GM18873 (cell line): ENCODE measurements around the gene AHDC1.
"Not testable (repeated sequence)": the region's sequence is repeated elsewhere in the genome, so short reads cannot be mapped to it uniquely, and the experiment has no call there.

ENCODE experiments used
- ATAC-seq: cut with Tn5 transposase; IDR thresholded peaks from one replicate; pipeline ENCODE4 v1.9.1; 2021; ENCODE audit warnings: mild to moderate bottlenecking, moderate library complexity, moderate number of reproducible peaks; ENCODE audit not compliant: unreplicated experiment, low FRiP score

Gene AHDC1

DNA sequence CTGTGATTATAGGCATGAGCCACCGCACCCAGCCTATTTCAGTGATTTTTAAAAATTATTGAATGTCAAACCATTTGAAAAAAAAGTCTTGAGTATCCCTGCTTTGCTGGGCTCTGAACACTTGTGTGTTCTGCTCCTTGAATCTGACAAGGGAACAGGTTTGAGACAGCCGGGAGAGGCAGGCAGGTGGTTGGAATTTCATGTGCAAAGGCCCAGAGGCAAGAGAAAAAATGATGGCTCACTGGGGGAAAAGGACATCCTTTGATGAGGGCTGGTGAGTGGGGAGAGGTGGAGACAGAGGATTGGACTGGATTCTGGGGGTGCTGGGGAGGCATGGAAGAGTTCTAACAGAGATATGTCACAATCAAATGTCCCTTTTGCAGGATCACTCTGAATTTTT lies 100.9 kb downstream of the AHDC1 start:
- ATAC-seq: no peak

DNA sequence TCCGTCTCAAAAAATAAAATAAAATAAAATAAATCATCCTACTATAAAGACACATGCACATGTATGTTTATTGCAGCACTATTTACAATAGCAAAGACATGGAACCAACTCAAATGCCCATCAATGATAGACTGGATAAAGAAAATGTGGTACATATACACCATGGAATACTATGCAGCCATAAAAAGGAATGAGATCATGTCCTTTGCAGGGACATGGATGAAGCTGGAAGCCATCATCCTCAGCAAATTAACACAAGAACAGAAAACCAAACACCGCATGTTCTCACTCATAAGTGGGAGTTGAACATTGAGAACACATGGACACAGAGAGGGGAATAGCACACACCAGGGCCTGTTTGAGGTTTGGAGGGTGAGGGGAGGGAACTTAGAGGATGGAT lies 102.8 kb downstream of the AHDC1 start:
- ATAC-seq: not testable (repeated sequence)

DNA sequence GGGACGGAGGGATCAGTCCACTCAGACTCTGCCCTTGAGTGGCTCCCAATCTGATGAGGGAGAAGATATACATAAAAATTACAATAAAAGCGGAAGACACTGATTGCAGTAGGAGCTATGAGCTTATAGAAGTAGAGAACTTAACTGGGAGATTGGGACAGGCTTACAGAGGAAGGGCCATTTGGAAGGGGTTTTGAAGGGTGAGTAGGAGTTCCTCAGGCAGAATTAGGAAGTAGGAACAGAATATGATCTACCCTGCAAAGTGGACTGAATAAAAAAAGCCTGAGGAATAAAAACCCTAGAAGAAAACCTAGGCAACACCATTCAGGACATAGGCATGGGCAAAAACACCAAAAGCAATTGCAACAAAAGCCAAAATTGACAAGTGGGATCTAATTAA lies 104.8 kb downstream of the AHDC1 start:
- no peak for ATAC-seq

DNA sequence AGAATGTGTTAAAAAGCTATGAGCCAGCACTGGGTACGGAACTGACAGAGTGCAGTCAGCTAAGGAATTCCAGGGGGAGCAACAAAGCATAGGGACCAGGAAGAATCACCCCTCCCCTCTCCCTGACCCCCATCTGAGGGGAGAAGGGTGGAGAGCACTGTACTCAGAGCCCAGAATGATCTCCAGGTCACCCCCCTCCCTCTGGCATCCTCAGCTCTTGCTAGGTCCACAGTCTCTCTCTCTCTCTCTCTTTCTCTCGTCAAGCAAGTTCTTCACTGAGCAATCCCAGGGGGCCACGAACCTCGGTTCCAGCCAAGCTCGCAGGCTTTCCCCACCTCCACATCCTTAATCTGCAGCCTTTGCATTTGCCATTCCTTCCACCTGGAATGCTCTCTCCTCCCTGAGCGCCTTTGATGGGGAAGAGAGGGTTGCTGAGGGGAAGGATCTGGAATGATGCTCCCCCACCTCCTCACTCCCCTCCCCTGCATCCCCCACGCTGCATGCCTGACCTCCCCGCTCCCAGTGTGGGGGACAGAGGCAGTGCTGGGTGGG lies 107.3 kb downstream of the AHDC1 start:
- ATAC-seq: no peak

DNA sequence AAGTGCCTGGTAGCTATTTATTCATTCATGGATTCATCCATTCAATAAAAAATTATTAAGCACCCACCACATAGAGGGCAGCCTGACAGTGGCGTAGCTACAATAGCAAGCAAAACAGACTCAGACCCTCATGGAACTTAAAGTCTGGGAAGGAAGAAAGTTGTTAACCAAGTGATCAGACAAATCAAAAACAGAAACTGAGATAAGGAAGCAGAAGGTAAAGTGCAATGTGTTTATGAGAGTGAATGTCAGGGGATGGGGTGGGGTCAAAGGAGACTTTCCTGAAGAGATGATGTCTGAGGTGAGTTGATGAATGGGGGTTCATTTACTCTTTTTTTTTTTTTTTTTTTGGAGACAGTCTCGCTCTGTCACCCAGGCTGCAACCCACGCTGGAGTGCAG lies 111.1 kb downstream of the AHDC1 start:
- no peak for ATAC-seq

DNA sequence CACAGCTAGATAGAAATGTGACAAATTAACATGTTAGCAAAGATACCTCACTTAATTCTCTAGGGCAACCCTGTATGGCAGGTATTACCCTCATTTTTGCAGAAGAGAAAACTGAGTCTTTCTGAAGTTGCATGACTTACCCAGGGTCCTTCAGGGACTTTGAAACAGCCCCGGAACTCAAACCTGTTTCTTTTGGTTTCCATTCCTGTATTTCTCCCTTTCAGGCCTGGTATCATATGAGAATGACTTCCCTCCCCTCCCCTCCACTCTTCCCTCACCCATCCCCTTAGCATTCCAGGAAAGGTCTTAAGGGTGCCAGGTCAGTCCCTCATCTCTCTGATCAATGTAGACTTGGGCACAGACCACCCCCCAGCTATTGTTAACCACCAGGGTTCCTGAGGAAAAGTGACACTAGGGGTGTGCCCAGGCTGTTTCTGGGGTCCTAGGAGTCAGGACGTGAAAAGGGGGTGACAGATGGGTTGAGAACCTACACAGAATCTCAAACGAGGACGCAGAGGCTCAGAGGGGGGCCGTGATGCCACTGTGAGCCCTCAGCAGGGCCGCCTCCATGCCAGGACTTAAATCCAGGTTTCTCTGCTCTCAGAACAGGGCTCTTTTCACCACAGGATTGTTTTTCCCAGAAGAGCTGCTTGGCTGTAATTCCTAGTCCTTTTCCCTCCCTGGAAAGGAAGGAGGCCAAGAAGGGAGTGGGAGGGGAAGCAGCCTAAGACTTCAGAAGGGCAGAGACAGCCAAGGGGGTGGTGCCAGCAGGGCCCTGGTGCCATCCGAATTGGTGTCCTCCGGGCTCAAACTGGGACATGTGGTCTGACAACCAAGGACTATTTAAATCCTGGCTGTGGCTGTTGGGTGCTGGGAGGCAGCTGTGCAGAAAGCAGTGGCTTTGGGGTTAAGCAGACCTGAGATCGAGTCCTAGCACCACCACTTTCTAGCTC lies 111.9 kb downstream of the AHDC1 start:
- no peak for ATAC-seq

DNA sequence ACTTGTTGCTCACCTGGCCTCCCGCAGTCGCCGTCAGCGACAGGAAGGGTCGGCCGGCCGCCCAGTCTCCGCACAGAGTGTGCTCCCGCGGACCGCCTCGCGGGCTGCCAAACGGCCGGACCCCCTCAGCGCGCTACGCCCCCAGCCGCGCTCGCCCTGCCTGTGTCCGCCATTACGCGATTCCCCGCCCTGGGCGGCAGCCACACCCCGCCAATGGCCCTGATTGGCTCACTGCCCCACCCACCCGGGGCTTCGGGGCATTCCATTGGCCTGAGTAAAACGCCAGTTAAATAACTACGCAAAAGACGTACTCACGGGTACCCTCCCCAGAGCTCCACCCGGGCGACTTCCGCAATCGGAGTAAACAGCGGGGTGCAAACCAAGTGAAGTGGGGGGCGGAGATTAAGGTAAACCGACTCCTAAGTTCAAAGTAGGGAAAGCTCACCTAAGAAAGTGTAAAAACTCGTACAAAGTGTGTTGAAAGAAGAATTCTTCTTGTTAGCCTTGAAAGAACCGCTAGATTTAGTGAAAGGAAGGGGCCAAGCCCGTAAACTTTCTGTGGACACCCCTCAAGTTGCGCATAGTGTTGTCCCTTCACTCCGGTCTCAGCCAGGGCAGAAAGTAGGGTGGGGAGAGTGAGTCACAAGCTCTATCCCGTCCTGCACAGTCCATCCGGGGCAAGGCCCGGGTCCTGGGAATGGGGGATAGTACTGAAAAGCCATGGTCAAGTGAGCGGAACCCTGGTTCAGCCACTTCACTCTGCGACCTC lies 113.8 kb downstream of the AHDC1 start, which contains the start of gene WASF2:
Gene WASF2 (minus strand): TSS at position 195 of the 769 bp plus-strand sequence. CDS start 61,277 bp downstream, outside the sequence.
- peak; percentile 84 for ATAC-seq

DNA sequence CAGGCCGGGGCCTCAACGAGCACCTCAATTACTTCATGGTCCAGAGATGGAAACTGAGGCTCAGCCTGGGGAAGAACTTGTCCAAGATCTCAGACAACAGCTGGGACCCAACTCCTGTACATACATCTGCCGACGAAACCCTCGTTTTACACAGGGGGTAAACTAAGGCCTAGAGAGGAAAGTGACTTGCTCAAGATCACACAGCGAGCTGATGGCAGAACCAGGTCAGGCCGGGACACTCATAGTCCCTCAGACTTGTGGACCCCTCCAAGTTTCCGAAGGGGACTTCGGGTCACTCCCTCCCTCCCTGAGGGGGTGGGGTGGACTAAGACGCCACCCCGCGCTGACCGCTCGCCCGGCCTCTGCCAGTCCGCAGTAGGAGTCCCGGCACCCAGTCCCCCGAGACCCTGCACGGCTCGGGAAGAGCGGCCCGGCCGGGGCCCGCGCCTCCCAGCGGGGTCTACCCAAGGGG lies 114.4 kb downstream of the AHDC1 start:
- peak; percentile 9 for ATAC-seq

DNA sequence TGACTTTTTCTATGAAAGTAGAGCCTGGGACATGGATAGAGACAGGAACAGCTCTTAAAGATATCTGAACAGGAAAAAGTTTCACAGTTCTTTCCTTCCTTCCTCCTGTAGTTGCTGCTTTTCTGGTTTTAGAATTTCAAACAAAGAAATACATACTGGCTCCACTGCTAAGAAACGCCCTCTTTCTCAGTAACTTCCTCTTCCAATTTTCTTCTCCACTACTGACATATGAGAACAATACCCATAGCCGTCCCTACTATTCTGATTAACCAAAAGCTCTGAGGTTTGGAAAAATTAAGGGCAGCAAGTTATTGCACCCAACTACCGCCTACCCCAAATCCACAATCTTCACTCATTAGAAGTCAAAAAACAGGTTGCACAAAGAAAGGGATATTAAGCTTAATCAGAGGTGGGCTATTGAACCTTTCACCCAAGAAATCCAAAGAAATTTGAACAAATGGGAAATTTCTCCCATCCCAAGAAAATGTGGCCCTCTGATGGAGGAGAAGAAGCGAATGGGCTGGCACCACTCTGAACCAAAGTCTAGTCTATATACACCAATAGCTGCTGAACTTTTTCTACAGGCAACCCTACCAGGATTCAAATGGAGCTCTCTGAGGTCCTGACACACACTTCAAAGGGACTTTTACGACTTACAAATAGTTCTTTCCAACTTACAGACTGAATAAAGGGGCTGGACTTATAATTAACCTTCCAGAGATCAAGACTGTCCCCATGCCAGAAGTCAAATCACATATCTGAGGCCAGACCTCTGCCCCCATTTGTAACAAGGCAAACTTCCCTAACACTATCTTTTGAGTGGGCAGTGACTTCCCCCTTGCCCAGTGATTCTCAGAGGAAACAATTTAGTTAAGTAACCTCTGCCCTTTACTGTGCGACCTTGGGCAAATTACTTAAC lies 115.7 kb downstream of the AHDC1 start:
- ATAC-seq: no peak

DNA sequence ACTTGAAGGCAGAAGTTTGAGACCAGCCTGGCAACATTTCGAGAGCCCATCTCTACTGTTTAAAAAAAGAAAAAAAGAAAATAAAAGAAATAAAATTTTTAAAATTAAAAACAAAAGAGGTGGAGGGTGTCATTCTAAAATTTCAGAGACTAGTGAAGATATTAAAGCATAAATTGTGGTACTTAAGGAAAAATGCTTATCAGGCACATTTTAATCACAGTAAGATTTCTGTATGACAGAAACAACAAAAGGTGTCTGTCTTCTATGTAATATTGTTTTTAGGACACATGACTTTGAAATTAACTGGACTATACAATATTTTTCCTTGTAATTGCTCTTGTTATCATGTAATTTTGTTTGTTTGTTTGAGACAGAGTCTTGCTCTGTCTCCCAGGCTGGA lies 118.6 kb downstream of the AHDC1 start:
- no peak for ATAC-seq
